Cardiac septum (tissue), 1 donor: ENCODE measurements around the gene ARHGAP45. TPM values are rescaled to one million over a fixed set of nuclear protein-coding genes. Genes with fewer than 3 reads are reported as not detected.
"Not testable (repeated sequence)": the region's sequence is repeated elsewhere in the genome, so short reads cannot be mapped to it uniquely, and the experiment has no call there.

Experiments used
- DNase-seq: peaks from one replicate; pipeline ENCODE4 v3.0.0-alpha.2; 2020; ENCODE audit warnings: low spot score
- intact Hi-C: fragments of 100-400 bp; cut with DNase I; formaldehyde crosslinking; loops from one replicate; pipeline ENCODE4 v1.14.0; 2022
- total RNA-seq: library from RNA; stranded (reverse); fragmentation: NEBNext Ultra II Directional; extraction: Animal tissue kit (Norgen Biotek cat#: 25700); gene quantifications from one replicate; pipeline ENCODE4 v1.2.1, GENCODE V29; 2021
- donor health status: DM: no; HTN: no; CAD: no.

The ARHGAP45 gene
- total RNA-seq, 1 donor from 2014 or later = 3.7 TPM

GRCh38 chr19:1122972-1123363 is 56.0 kb downstream of the ARHGAP45 start:
- peak; percentile 89 for DNase-seq
- intact Hi-C loops = no loop called here

GRCh38 chr19:1123381-1123780 is 56.4 kb downstream of the ARHGAP45 start:
- no peak for DNase-seq
- intact Hi-C loops = no loop called here

- DNase-seq = no peak
- intact Hi-C loops = no loop called here
Observed at GRCh38 chr19:1123885-1124677, 57.1 kb downstream of the ARHGAP45 start.

GRCh38 chr19:1125601-1126467 is 58.9 kb downstream of the ARHGAP45 start:
- intact Hi-C loops = no loop called here
- no peak for DNase-seq

GRCh38 chr19:1126984-1127760 is 60.2 kb downstream of the ARHGAP45 start:
- DNase-seq = no peak
- intact Hi-C loops = no loop called here

GRCh38 chr19:1128106-1128505 is 61.1 kb downstream of the ARHGAP45 start:
- DNase-seq = no peak
- intact Hi-C loops = no loop called here

GRCh38 chr19:1129084-1129483 is 62.1 kb downstream of the ARHGAP45 start:
- intact Hi-C loops, DNase-seq: not testable (repeated sequence)

- intact Hi-C loops = no loop called here
Observed at GRCh38 chr19:1129535-1129934, 62.6 kb downstream of the ARHGAP45 start.

GRCh38 chr19:1130771-1131717 is 64.1 kb downstream of the ARHGAP45 start:
- intact Hi-C loops = no loop called here
- no peak for DNase-seq

More at GRCh38 chr19:1129535-1129934, 62.6 kb downstream of the ARHGAP45 start:
- no peak for DNase-seq

GRCh38 chr19:1131718-1132551 is 65.0 kb downstream of the ARHGAP45 start:
- DNase-seq = peak; percentile 97
- intact Hi-C loops = loop anchor here (1.0 to 2.0 kb wide), 2 partner anchors 20 to 41 kb away; no protein-coding TSS in a partner anchor

- intact Hi-C loops = loop anchor here (1.0 to 2.0 kb wide), 2 partner anchors 20 to 40 kb away; no protein-coding TSS in a partner anchor
- DNase-seq = no peak
Observed at GRCh38 chr19:1132552-1133383, 65.8 kb downstream of the ARHGAP45 start.

- intact Hi-C loops = loop anchor here (2.0 kb wide), 1 partner anchor 39 kb away; no protein-coding TSS in a partner anchor
- DNase-seq = no peak
Observed at GRCh38 chr19:1133471-1133929, 66.5 kb downstream of the ARHGAP45 start.

- DNase-seq = no peak
- intact Hi-C loops = no loop called here
Observed at GRCh38 chr19:1134431-1134830, 67.5 kb downstream of the ARHGAP45 start.

GRCh38 chr19:1135454-1135853 is 68.5 kb downstream of the ARHGAP45 start:
- intact Hi-C loops = no loop called here
- DNase-seq = no peak

GRCh38 chr19:1136201-1136600 is 69.2 kb downstream of the ARHGAP45 start:
- no peak for DNase-seq
- intact Hi-C loops = no loop called here
